NB4 (cell line): ENCODE results near the gene PLA2G4E.

Experiments used
- MYC ChIP-seq: IDR thresholded peaks from 2 replicates; pipeline ENCODE4 v1.6.1; 2011; ENCODE audit warnings: low read depth, low read length
- POLR2A ChIP-seq: IDR thresholded peaks from 2 replicates; pipeline ENCODE4 v1.6.1; 2011; ENCODE audit warnings: mild to moderate bottlenecking; ENCODE audit not compliant: insufficient read length; ENCODE audit errors: extremely low read depth
- TF ChIP-seq, protein P1 (sequence below): IDR thresholded peaks from one replicate; pipeline ENCODE4 v1.5.1; 2012; ENCODE audit warnings: low read depth, low read length
- TF ChIP-seq, protein P2 (sequence below): IDR thresholded peaks from 2 replicates; pipeline ENCODE4 v1.6.1; 2011; ENCODE audit warnings: low read depth, low read length

DNA sequence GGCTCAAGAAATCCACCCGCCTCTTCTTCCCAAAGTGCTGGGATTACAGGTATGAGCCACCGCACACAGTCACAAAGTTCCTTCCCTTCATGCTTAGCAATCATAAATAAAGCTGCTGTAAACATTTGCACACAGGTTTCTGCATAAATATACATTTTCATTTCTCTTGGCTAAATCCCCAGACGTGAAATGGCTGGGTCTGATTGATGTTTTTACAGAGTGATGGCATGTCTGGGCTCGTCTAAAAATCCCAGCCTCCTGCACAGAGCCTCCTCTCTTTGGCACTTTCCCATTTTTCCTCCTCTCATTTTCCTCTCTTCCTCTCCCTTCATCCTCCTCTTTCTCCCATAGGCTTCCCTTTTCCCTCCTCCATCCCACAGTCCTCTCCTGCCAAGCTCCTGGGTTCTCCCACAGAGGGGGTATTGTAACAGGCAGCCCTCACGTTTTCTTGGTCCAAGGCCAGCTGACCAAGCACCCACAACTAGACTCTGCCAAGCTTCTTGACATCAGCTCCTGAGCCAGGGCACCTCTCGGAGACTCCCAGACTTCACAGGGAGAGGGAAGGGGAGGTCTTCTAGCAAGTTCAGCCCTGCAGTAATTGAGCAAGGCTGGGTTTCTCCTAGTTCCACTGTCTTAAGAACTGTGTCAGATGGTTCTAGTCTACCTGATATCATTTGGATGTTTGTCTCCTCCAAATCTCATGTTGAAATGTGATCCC, 10.5 kb upstream of the PLA2G4E start:
- no peak for TF ChIP-seq POLR2A
- TF ChIP-seq, protein P1, sequence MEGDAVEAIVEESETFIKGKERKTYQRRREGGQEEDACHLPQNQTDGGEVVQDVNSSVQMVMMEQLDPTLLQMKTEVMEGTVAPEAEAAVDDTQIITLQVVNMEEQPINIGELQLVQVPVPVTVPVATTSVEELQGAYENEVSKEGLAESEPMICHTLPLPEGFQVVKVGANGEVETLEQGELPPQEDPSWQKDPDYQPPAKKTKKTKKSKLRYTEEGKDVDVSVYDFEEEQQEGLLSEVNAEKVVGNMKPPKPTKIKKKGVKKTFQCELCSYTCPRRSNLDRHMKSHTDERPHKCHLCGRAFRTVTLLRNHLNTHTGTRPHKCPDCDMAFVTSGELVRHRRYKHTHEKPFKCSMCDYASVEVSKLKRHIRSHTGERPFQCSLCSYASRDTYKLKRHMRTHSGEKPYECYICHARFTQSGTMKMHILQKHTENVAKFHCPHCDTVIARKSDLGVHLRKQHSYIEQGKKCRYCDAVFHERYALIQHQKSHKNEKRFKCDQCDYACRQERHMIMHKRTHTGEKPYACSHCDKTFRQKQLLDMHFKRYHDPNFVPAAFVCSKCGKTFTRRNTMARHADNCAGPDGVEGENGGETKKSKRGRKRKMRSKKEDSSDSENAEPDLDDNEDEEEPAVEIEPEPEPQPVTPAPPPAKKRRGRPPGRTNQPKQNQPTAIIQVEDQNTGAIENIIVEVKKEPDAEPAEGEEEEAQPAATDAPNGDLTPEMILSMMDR: no peak
- TF ChIP-seq, protein P2, sequence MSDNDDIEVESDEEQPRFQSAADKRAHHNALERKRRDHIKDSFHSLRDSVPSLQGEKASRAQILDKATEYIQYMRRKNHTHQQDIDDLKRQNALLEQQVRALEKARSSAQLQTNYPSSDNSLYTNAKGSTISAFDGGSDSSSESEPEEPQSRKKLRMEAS: no peak
- TF ChIP-seq MYC: no peak
